GM18526 (cell line): ENCODE data around the gene EPHB1.

ENCODE experiments used
- POLR2A ChIP-seq: IDR thresholded peaks from 3 replicates; pipeline ENCODE4 v1.6.1; 2011; ENCODE audit not compliant: insufficient read length; ENCODE audit errors: extremely low read depth

The EPHB1 gene

DNA sequence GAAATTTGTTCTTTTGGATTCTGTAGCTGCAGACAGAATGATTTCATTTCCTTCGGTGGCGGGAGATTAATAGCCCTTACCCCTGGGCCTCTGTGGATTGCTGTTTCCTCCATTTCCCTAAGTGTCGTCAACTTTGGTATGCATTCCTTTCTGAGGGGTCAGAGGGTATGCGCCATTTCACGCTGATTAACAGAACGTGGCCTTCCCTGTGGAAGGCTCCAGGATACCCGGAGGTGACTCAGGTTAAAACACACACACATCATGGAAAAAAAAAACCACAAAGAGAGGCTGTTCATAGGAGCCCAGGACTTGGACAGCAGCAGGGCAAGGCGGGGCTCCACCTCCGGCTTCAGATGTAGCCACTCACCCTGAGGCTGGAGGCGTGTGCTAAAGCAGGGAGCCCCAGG, 51.9 kb downstream of the EPHB1 start:
- TF ChIP-seq POLR2A, result no peak

- TF ChIP-seq POLR2A, result no peak
These were observed 52.3 kb downstream of the EPHB1 start for GRCh38 chr3:134847349-134847748.

DNA sequence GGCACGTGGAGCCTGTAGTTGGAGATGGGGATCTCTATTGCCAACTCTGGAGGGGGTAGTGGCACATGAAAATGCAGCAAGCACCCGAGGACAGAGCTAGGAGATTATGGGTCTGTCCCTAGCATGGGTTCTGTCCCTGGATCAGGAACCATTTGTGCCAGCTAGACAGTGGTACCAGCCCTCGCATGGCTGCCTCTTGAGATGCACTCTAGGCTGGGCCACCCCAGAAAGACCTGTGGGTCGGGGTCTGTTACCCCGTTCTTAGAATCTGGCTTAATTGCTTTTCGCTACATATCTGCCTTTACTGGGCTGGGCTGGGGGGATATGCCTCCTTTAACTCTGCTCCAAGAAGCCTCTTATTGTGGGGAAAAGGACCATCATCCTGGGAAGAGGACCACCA, 54.5 kb downstream of the EPHB1 start:
- no peak for TF ChIP-seq POLR2A

GRCh38 chr3:134850761-134851160, 55.7 kb downstream of the EPHB1 start:
- no peak for TF ChIP-seq POLR2A

DNA sequence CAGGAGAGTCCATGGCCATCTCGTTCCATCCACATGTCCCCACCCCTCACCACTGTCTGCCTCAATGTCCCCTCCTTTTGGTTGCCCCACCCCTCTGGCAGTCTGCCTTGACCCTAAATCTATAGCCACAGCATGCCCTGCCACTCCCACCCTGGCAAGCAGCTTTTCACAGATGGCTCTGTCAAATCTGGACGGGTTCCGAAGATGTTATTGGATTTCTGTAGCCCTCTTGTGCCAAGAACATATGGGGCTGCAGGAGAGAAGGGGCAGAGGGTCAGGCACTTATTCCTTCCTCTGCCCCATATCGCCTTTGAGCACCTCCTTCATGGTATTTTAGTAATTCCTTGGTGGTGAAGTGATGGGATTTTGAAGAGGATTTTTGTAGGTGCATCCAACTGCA, 57.1 kb downstream of the EPHB1 start:
- TF ChIP-seq POLR2A, result no peak

DNA sequence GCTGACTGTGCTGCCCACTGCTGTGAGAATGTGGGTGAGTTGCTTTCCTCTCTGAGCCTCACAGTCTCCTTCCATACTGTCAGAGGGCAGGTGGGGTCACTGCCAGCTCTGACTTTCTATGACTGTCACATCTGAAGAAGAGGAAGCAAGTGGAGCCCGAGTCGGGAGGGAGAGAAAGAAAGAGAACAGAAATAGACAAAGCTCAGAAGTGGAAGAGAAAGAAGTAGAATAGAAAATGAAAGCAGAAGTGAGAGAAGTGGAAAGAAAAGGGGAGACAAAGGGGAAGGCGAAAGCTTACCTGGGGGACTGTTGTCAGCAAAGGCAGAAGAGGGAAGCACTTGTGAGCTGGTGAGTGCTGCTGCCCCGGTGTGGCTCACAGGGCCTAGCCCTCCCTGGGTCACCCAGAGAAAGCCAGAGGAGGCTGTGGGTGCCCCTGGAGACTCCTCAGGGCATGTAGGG, 57.9 kb downstream of the EPHB1 start:
- peak; percentile 36 for TF ChIP-seq POLR2A

DNA sequence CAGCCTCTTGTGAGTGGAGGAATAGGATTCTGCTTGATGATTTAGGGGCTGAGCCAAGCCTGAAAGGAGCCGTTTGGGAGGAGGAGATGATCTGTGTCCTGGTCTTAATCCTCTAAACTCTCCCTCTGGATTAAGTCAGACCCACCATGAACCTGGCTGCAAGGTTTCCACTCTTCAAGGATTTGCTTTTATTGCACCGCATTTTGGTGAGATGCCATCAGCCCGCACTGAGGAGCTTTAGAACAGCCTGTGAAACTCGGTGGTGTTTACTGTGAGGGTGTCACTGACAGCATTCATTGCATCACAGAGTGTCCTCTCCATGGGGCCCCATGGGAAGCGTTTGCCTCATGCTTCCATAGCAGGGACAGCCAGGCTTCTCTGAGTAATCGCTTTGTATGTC, 59.2 kb downstream of the EPHB1 start:
- no peak for TF ChIP-seq POLR2A

- no peak for TF ChIP-seq POLR2A
These were observed 62.3 kb downstream of the EPHB1 start for GRCh38 chr3:134857356-134857755.

DNA sequence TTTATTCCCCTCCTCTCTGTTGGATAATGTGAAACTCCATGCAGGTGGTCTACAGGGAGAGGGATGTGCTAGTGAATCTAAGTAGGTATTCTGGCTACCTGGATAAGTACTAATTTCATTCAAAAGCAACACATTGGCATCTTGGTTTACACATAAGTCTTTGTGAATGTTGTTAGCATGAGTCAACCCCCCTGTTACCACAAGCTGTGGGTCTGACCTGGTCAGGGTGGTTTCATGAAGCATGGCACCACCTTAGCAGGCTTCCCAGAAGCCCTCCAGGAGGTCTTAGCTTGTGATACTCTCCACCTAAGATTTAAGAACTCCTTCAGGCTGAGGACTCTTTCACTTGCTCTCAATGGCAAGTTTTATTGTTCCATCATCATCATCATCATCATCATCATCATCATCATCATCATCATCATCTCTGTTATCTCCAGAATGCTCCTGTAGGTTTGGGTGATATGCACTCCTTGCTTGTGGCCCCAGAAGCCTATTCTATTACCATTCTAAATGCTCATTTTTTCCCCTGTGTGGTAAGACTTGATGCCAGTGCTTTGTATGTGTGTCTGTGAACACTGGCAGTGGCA, 62.8 kb downstream of the EPHB1 start:
- no peak for TF ChIP-seq POLR2A

GRCh38 chr3:134858441-134859035, 63.5 kb downstream of the EPHB1 start:
- no peak for TF ChIP-seq POLR2A

GRCh38 chr3:134859341-134859740, 64.3 kb downstream of the EPHB1 start:
- no peak for TF ChIP-seq POLR2A

DNA sequence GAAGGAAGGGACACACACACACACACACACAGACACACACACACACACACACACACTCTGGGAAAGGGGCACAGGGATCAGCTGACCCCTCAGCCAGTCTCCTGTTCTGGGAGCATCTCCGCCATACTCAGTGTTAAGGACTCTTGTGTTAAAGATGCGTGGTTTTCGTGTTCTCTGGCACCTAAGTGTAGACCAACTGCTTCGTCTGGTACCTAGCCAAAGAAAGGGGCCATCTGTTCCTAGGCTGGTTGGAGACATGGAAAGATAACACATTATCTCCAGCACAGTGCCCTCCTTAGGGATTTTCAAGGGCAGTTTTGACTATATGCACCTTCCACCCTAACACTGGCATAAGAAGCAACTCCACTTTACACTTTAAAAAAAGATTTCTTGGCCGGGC, 65.1 kb downstream of the EPHB1 start:
- TF ChIP-seq POLR2A, result no peak

GRCh38 chr3:134863915-134864314, 68.9 kb downstream of the EPHB1 start:
- TF ChIP-seq POLR2A, result no peak

GRCh38 chr3:134864636-134865035, 69.6 kb downstream of the EPHB1 start:
- TF ChIP-seq POLR2A, result no peak

- no peak for TF ChIP-seq POLR2A
These were observed 72.2 kb downstream of the EPHB1 start for GRCh38 chr3:134867277-134867676.

DNA sequence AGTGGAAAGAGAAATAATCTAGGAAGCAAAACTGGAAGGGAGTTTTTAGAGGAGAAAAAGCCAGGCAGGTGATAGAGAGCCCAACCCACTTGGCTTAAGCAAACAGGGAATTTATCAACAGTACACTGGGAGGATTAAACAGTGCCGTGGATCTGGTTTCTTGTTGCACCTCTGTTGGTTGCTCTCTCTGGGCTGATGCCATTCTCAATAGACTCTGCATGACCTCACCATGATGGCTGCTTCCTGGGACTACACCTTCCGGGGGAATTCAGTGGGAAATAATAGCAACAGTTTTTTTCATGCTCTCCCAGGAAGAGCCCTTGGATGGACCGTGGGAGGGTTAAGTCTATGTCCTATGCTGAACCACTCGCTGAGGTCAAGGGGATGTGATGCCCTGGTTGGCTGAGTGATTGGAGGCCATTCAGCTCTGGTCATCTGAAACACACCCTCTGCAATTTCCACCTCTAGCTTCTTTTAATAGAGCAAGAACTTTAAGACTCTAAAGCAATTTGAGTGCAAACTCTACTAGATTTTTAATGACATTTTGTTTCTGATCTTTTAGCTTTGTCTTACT, 74.2 kb downstream of the EPHB1 start:
- TF ChIP-seq POLR2A, result no peak

GRCh38 chr3:134871818-134872217, 76.8 kb downstream of the EPHB1 start:
- no peak for TF ChIP-seq POLR2A
